ENCODE results near the gene COL15A1.

The COL15A1 gene

DNA sequence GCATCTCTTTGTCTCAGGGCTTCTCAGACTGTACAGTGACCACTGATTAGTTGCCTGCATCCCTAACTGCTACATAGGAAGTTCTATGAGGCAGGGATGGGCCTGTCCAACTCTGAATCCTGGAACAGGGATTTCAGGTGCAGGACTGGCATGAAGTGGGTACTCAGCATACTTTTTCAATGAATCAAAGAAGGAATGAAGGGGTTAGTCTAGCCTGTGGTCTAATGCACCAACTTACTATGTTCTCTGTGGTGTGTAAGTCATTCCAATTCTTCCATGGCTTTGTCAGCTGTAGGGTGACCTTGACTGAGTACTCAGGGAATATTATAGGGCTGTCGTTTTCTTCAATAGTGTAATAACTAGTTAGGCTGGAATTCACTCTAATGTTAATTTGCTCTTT lies 8.3 kb downstream of the COL15A1 start:
- no peak for DNase-seq

DNA sequence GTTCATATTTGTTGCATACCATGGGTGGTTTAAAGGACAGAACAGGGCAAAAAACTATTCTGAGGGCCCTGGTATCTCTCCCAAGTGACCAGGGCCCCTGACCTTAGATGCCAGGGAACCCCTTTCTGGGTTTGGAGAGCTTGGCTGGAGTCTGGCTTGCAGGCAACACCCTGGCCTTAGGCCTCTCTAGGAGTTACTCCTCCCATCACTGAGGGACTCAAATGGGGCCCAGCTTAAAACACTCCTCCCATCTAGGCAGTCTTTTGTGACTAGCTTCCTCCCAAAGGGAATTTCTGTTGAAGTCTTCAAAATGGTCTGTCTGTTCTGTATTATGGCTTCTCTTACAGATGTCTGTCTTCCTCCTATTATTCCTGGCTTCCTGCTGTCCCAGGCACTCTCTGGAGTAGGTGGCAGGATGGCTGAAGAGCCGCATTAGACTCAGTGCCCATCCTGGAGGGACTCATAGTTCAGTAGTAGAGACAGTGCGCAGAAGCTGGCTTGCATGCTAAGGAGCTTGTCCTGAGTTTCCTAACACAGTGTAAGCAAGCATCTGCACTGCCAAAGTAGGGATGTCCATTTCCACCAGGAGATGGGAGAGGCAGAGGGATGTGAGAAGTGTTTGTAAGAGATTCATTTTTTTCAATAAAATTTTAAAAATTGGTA lies 10.0 kb downstream of the COL15A1 start:
- DNase-seq = no peak

DNA sequence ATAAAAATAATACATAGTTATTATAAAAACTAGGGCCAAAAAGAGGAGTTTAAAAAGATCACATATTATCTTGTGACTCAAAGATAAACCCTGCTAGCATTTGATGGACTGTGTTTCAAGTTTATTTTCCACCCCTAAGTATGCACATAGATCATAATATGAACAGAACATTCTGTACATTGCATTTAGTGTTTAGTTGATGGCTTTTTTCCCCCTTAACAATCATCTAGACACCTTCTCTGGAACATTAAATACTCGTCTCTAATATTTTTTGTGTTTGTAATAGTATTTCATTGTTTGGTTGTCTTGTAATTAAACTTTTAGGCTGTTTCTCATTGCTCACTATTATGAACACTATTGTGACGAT lies 10.5 kb downstream of the COL15A1 start:
- no peak for DNase-seq

DNA sequence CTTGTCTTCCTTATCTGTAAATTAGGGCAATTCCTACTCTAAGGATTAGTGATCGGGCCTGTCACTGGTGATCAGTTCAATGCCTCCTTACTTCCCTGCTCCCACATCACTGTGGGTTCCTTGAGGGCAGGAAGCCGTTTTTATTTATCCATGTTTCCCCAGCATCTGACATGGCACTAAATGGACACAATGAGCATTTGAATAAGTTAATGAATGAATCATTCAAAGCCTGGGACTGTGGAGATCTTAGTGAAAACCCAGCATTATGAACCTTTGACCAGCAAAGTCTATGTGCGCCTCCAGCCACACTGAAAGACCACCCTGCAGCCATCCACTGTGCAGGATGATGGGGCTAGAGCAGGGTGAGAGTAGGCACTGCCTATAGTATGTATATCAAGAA lies 11.6 kb downstream of the COL15A1 start:
- no peak for DNase-seq

DNA sequence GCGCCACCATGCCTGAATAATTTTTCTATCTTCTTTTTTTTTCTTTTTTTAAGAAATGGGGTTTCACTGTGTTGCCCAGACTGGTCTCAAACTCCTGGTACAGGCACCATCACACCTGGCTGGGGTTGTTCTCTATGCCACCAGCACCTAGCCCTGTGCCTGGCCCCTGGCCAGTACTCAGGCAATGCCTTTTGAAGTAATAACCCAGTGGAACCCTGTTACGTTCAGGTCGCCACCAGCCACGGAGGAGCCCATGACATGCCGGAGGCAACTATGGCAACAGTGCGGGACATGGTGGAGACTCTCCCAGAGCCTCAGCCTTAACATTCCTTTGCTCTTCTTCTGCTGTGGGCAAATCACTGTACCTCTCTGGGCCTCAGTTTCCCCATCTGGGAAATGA lies 14.1 kb downstream of the COL15A1 start:
- DNase-seq = no peak

DNA sequence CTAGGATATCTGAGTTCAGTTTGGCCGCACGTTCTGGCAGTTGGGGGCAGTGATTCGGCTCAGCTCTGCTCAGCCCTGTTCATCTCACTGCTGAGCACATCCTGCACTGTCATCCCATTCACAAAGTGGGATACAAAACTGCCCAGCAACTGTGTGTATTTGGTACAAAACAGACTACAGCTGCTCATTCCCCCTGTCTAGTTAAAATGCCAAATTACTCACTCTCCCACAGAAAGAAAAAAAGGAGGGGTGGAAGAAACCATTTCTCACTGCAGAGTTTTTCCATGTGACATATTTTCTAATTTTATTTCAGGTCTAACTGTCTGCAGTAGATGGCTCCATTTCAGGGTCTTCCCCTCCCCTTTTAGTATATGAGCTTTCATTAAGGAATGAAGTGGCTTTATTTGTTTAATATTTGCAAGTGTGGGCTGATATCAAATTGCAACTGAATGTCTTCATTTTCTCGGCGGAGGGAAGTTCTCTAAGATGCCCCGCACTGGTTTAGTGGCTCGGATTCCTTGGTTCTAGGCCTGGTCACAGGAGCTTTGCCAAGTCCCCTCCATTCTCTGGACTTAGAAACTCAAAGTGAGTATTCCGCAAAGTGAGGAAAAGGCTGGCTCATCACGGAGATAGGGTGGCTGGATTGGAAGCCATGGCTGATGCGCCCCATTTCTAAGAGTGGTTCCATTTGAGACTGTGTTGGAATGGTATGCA lies 14.7 kb downstream of the COL15A1 start:
- no peak for DNase-seq

DNA sequence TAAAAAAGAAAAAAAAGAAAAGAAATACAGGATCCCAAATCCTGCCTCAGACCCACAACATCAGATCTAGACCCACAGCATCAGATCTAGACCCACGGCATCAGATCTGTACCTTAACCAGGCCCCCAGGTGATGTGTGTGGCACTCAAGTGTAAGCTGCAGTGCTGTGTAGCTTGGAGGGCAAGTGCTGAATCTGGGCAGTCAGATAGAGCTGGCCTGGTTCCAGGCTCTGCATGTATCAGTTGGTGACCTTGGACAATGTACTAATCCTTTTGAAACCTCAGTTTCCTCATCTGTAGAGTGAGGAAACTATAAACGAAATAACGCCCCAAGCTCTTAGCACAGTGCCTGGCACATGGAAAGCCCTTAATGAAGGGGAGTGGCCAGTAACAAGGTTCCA lies 16.7 kb downstream of the COL15A1 start:
- DNase-seq = no peak

DNA sequence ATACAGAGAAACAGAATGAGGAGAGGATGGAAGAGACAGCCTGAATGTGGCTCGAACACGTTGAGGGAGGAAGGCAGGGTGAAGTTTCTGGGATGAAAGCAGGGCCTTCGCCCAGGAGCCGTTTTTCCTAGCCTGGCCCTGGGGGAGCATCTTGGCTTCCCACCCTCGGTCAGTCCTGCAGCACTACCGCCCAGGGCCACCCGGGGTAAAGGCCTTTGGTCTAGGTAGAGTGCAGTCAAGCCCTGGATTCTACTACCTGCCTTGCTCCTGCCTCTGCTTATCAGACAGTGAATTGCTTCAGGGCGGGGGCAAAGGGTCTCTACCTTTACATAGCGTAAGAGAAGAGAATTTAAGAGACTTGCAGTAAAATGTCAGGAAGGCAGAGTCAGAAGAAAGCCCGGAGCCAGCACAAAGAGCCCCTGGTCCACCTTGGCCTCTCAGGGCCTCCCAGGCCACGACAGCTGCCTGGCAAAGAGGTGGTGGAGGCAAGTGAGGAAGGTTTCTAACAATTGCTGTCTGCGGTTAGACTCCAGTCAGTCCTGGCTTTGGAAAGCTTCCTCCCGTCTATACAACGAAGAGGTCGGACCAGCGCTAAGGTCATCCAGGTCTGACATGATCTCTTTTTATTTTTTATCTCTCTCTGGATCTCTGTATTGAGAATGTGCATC lies 17.9 kb downstream of the COL15A1 start:
- DNase-seq = no peak

DNA sequence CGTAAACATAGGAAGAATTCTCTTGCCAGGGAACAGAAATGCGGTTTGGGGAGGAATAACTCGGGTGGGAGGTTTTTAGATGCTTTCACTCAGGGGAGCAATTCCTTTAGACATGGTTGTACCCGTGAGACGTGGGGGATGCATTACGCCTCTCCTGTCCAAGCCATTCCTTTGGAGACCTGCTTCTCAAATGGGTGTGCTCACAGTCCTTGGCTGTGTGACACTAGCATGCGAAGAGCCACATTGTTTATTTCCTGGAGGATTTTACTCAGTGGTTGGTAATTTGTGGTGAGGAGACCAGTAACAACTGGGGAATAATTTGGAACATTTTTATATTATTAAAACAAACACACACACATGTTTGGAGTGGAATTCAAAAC lies 18.5 kb downstream of the COL15A1 start:
- DNase-seq = no peak

DNA sequence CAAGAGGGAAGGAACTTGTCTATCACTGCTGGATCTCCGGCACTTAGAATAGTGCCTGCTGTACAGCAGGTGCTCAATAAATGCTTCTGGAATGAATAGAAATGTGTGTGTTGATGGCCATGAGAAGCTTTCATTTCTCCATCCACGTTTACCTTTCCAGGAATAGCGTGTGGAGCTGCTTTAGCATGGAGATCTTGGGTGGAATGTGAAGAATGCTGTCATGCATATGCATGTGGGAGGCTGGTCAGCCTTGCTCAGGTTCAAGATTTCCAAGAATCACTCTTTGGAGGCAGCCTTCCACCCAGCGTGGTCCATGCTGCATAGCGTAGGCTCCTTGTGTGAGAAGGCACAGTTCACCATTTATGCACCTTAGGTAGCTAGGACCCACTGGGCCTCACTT lies 19.2 kb downstream of the COL15A1 start:
- DNase-seq = no peak

DNA sequence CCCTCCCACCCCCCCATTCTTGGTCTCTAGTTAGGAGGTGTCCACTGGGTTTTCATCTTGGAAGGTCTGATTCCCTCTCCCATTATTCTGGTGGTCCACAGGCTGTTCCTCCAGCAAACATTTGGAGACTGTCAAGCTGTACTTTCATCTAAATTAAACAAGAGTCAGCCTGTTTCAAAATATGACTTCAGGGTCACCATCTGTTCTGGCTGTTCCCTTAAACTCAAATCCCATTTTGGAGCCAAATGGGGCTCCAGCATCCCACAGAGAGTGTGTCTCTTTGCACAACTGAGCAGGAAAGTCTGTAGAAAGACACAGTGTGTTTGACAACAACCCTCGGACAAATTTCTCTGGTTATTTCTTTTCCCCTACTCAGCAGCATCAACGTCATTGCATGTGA lies 20.5 kb downstream of the COL15A1 start:
- no peak for DNase-seq

DNA sequence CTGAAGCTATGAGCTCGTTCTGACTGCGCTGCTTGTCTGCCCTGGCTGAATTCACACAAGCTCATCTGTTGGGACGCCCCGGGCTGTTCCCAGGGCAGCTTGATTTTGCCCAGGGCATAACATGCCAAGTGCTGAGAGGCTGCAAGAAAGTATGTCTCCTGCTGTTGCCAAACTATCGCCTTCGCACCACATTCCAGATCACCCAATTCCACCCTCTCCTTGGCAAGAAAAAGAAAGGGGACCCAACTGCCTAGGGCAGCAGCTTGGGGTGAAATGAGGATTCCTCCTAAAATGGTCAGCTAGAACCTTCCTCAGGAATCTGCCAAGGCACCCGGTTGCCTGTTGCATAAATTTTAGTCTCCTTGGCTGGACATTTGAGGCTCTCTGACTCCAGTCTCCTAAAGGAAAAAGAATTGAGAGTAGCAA lies 21.2 kb downstream of the COL15A1 start:
- DNase-seq = no peak

DNA sequence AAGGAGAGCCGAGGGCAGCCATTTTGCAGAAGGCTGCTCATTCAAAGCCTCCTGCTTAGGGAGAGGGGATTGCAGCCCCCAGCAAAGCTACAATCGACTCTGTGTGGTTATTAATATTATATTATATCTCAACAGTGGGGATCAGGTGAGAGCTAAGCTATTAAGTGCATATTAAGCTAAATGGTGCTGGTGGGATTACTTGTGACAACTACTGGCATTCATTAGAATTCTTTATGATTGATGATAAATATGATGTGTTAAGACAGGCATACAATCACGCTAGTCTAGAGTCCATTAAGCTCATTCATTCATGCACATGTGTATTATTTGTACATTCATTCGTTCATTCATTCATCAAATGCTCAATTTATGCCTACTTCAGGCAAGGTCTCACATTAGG lies 23.0 kb downstream of the COL15A1 start:
- DNase-seq = no peak

DNA sequence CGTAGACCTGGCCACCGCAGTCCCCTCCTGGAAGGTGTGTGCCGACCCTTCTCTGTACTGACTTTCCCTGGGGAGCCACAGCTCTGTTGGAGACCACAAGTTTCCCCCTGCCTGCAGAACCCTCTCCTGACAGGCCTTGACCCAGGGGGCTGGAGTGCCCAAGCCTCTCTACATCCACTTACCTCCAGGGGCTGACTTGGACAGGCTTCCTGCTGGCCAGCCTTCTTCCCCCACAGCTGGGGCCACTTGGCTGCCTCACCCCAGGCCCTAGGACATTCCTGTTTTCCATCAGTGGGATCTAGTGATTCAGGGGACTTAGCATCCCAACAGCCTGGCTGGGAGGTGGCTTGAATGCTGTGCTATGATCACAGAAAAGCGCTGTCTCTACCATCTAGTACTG lies 23.6 kb downstream of the COL15A1 start:
- no peak for DNase-seq

DNA sequence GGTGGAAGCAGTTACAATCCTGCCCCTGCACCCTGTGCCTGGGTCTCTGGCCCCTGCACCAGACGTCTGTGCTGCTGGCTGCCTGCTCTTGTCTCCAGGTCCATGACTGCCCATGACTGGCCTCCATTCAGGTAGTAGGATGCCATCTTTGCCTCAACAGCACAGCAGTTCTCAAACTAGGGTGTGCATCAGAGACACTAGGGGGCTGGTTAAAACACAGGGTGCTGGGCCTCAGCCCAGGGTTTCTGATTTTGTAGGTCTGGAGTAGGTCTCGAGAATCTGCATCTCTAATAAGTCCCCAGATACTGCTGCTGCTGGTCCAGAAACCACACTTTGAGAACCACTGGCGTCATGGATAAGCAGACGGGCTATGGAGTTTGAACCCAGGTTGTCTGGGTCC lies 24.0 kb downstream of the COL15A1 start:
- DNase-seq = no peak

DNA sequence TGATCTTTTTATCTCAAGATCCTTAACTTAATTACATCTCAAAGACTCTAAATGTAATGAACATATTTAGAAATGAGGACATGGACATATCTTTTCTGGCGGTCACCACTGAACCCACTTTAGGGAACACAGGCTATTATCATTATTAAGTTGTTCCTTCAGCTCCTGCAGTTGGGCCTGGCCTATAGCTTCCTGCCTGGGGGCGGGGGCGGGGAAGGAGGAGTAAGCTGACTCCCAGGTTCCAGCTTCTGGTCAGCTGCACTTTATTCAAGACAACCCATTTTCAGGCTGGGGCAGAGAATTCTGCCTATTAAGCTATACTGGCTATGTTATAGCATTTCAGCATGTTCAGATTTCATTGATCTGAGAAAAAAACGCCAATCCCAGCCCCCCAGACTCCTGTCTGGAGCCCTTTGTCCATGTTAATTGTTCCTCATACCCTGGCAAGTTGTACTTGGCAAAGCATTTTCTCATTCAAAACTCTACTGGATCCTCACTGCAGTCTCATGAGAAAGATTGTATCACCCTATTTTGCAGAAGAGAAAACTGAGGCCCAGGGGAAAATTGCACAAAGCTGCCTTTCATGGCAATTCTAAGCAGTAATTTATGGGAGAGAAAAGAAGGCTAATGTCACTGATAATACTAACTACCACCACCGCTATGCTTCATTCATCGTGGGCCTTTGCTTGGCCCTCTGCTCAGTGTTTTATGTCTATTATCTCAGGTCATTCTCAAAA lies 25.1 kb downstream of the COL15A1 start:
- DNase-seq = no peak

DNA sequence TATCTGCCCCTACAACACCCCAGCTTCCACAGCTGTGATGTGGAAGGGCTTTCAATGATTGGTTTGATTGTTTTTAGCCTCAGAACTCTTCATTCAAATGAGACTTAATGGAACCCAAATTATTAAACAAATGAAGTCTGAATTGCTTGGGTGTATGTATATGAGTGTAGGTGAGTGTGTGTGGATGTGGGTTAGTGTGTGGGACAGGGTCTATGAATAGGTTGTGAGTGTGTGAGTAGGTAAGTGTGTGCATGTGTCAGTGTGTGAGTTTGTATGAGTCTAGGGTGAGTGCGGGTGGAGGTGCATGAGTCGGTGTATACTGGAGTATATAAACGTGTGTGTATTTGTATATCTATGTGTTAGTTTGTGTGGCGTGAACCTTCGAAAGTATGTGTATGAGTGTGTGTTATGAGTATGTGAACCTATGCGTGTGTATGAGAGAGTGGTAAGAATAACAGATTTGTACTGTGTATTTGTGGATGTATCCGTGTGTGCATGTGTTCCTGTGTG lies 26.9 kb downstream of the COL15A1 start:
- no peak for DNase-seq

DNA sequence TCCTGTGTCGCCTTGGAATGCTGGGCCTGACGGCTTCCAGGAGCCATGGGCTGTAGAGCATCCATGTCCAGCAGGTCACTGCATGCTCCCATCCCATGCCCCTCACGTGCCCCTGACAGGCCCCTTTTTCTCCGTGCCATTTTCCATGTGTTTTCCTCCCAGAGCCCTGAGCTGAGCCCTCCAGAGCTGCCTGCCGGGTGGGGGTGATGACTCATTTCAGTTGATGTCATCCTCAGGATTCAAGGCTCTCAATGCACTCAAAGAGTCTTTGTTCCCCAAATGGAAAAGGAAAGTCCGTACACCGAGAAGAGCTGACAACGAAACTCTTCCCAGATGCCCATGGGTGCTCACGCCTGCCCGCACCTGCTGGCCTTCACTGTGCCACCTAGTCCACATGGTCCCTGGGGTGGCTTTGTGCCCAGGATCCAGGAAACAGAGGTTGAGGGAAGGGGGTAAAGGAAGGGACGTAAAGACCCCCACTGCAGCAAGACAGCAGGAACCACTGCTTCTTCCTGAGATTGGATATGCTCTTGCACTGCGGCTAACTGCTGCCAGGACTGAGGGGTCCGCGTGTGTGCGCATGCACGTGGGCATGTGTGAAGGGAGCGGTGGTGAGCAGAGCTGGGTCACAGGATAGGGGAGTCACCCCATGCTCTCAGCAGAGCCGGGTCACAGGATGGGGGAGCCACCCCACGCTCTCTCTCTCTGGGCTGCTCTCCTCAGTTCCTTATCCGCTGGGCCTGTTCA lies 27.6 kb downstream of the COL15A1 start:
- no peak for DNase-seq

DNA sequence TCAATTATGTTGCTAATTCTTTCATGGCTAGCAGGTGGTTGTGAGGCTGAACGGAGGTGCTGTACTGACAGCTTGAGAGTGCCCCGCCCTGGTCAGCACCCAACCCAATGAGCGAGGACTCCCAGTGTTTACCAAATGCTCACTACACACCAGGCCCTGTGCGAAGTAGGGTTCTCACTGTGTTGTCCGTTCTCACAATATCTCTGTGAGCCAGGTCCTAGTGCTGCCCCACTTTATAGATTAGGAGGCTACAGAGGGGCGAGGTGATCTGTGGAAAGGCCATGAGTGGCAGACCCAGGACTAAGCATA lies 28.2 kb downstream of the COL15A1 start:
- DNase-seq = no peak

DNA sequence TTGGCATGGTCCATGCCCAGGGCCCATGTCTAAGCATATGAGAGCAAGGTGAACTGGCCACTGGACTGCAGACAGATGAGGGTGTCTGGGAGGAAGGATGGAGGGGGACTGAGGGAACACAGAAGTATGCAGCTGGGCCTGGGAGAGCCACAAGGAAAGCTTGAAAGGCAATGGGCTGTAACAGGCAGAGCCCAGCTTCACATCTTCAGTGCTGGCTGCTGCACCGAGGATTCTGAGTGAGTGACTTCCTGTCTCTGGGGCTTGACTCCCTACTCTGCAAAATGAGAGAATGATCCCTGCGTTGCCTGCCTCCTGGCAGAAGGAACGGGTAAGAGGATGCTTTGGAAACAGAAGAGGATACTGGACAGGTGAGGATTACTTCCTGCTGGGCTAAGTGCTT lies 29.0 kb downstream of the COL15A1 start:
- DNase-seq = no peak

DNA sequence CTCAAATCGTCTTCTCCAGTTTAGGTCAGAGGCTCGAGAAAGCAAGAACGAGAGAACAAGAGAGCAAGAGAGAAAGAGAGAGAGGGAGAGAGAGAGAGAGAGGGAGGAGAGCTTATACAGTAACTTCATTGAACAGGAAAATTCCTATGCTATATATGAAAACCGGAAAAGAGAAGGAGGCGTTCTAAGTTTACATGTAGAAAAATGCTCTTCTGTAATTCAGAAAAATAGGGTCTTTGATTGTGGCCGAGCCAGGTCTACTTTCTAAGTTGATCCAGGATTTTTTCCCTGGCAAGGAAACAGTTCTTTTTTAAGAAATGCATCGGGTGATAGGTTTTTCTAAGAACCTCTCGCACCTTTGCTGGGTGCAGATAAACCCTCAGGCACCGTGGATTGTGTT lies 29.5 kb downstream of the COL15A1 start:
- DNase-seq = no peak

DNA sequence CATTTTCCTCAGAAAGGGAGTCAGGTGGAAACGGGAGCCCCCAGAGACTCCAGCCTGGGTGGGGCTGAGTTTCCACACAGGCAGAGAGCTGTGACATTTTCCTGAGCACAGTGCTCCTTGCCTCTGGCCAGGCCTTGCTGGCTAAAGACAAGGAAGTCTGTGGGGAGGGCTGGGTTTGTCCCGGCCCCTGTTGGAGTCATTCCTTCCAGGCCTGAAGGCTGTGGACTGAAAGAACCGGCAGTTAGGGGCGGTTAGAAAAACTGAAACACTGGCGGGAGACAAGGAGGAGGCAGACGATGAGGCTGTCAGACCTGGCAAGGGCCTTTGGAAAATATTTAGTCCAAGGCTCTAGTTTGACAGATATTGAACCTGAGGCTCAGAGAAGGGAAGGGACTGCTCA lies 29.9 kb downstream of the COL15A1 start:
- DNase-seq = no peak

DNA sequence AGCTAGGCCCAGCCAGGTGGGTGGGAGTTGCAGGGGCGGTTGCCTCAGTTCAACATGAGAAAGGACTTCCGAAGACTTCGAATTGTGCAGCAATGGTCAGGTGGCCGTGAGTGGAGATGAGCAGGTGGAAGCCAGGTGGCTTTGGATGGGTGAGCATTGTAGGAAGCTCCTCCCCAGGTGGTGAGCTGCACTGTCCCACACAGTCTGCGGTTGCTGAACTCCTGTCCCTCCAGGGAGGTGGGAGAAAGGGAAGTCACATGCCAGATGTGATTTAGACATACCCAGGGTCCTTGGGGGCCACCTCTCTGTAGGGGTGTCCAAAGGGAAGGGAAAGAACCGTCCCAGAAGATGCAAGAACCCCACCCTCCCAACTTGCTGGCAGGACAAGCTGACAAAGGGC lies 30.4 kb downstream of the COL15A1 start:
- DNase-seq = no peak

All from SHP77 treated with DMSO at 0.1 percent for 48 hours (cell line).